Activated CD4-positive, alpha-beta T cell treated with anti-CD3 and anti-CD28 coated beads, Interleukin-2, Interleukin-4, amounts not matched to agents 100 ng/mL and 50 ng/mL, durations not matched to agents 16 hours and 8 hours (primary cell): ENCODE measurements around the gene RGS6.

Source experiments
- DNase-seq: peaks from one replicate; pipeline ENCODE4 v3.0.0-alpha.2; 2020; ENCODE audit warnings: low spot score

The RGS6 gene

DNA sequence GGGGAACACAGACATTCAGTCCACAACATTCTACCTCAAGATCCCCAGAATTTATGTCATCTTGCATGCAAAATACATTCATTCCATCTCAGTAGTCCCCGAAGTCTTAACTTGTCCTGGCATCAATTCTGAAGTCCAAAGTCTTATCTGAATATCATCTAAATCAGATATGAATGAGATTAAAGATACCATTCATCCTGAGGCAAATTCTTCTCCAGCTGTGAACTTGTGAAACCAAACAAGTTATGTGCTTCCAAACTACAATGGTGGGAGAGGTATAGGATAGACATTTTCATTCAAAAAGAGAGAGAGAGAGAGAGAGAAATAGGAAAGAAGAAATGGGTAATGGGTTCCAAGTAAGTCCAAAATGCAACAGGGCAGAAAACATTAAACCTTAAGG, 571.0 kb downstream of the RGS6 start:
- no peak for DNase-seq

DNA sequence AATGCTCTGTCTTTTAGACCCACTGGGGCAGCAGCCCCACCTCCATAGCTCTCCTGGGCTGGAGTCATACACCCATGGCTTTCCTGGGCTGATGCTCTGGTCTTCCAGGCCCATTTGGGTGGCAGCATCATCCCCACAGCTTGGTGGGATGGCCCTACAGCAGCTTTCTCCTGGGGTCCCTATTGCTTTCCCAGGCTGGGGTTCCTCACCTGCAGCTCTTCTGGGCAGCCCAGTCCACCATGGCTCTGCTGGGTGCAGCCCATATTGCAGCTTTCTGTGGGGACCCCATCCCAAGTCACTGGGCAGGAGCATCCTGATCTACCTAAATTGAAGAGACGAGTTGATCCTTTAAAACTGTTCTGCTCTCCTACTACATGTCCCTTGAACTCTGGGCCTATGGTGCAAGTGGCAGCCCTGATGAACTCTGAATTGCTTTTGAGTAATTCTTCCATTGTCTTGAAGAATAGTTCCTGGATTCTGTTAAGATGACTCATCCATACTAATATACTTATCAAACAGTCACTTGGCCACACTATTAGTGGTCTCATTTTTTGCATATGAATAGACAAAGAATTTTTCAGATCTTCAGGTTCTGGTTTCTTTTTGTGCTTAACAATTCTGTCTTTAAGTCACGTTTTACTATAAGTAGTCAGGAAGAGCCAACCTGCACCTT, 571.6 kb downstream of the RGS6 start:
- DNase-seq = no peak

DNA sequence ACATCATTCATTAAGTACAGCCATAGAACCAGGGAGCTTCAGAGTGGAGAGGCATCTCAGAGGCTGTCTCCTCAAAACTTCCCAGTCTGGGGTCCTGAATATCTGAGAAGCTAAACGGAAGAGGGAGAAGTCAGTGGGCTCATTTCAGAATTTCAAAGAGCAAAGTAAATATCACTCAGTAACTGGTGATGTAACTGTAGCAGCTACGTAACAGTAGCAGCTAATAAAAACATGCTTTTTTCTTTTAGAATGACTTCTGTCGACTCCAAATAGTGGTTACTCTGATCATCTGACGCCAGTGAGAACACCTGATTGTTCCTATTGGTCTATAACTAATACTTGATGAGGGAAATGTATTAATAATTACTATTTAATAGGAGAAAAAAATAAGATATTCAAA, 578.3 kb downstream of the RGS6 start:
- no peak for DNase-seq

DNA sequence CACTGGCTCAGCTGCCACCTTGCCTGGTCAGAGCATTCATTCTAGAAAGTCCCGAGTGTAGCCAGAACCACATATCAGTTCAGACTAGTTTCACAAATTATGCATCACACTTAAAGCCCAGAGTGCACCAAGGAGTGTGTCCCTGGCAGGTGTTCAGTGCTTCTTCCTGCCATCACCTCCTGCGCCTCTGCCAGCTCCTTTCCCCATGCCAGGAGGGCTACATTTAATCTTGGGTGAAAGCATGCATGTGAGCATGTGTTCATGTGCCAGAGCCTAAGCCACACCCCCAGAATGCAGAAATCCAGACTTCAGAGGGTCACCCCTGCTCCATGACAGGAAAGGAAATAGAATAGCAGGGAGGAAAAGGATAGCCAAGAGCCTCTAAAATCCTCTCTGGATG, 580.1 kb downstream of the RGS6 start:
- no peak for DNase-seq

DNA sequence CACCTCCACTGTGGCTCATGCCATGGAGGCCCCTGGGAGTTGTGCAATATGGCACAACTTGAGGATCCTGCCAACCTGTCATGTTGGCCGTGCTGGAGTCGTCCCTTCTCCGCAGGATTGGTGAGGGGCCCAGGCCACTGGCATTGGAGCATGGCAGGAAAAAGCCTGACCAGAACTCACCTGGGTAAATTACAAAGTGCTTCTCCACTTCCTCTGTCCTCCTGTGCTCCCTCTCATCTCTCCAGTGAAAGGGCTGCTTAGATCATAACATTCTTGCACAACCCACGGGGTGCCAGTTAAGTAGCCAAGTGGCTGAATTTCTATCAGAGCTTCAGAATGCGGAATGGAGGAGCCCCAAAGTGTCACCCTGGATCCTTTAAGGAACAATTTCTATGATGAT, 580.7 kb downstream of the RGS6 start:
- no peak for DNase-seq

DNA sequence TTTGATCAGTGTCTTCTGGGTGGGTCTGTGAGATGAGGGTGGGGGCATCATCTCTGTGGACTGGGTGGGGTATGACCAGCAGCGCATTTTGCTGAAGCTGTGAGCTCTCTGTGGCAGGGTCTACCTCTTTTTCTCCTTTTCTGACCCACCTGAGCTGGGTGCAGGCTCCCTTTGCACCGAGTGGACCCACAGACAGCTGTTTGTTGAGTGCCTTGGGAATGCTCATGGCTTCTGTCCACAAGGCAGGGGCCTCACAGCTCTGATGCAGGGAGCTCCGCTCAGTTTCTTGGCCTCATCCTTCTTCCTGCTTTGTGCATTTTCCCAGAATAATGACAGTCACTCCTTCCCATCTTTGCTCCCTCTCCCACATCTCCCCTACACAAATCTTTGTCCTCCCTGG, 581.1 kb downstream of the RGS6 start:
- no peak for DNase-seq

DNA sequence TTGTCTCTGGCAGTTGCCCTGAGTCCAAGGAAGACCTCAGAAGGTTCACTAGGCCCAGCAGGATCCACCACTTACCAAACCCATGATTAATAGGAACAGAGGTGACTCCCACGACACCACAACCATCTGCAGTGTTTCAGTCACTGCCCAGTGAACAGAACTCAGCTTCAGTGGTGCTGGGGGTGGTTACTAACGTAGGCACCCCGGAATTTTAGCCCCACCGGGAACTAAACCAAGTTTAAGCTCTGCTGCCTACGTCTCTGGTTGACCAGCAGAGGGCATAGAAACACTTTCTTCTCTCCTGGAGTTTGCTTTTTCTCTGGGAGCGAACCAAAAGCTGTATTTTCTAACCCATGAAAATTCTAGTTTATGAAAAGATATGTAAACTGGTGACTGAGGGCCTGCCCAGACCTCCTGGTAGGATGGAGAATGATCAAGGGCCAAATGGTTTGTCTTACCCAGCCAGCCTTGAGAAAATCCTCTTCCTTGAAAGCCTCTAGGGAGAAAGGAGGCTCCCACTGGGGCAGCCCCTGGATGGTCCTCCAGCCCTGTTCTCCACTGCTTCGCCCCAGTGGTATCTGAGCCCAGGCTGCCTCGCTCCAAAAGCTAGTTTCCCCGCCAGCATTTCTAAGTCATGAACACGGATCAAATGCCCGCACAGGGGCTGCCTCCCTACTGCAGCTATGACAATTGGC, 581.9 kb downstream of the RGS6 start:
- peak; percentile 50 for DNase-seq

DNA sequence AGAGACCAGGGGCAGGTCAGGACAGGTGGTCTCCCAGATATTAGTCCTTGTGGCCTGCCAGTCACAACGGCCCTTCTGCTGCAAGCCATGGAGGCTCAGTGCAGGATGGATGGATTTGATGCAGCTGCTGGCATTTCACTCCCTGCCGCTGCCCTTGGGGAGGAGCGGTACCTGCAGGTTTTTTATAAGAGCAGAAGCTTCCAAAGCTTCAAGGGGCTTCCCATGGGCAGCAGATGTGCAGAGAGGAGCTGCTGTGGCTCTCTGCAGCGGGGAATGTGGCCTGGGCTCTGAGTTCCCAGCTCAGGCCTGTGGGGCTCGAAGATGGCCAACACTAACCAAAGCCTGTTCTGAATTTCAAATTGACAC, 582.4 kb downstream of the RGS6 start:
- no peak for DNase-seq

DNA sequence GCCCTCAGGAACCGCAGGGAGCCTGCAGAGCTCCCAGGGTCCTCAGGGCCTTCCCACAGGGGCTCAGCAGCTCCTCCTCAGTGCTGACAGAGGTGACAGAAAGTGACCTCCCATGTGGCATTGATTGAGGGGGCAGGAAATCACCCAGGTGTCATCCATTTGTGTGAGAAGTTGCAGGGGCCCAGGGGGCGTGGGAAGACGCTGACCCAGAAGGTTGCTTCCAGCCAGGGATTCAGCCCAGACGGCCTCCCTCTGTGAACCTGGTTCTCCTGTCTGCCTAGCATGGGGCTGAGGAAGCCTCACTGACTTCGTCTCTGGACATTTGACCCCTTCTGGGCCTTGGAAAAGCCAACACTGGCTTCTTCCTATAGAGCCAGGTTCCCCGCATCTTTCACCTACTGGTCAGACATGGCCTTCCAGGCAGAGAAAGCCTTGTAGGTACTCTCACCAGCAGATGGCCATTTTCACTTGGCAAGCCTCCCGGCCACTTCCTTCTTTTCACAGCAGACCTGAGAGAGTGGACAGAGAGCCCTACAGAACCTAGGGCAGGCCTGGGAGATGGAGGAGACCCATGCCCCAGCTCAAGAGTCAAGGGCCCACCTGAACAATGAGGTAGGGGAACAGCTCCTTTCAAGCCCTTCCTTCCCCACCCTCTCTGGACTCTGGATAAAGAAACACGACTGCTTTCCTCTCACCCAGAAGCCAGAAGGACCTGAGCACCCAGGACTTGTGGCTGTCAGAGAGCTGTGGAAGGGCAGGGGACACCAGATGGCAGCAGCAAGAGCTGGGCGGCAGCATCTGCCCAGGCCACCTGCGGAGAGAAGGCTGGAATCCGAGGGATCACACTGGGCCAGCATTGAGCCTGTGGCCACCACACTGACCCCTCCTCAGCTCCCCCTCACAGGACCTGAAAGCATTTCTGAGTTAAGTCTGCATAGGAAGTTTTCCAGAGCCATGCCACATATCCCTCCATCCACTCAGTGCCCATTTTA, 583.8 kb downstream of the RGS6 start:
- DNase-seq = no peak

DNA sequence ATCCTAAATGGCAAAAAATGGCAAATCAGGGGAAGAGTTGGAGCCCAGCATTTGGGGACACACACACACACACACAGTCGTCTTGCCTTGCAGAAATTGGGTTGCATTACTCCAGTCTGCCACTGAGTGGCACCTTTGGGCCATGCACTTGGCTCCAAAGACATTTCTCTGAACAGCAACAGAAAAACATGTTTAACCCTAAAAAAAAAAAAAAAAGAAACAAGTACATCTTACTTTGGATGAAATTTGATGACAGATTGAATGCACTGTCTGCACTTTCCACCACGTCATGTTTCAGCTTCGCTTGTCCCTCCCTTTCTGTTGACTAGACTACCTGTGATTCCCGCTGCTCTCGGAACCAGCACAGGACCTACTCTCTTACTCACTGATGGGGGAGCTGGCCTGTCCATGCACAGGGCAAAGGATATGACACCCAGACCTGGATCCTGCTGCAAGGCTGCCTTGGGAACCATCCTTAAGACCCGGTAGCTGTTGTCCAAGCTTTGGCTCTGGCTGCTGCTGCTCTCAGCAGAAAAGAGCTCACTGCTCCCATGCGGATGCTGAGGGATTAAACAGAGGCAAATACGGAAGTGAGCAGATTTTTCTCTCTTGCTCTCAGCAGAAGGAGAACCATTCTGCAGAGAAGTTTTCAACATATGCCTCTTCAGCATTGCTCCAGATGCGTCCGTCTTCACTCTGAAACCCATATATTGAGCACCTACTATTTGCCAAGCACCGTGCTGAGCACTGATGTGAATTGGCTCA, 584.9 kb downstream of the RGS6 start:
- peak; percentile 81 for DNase-seq

DNA sequence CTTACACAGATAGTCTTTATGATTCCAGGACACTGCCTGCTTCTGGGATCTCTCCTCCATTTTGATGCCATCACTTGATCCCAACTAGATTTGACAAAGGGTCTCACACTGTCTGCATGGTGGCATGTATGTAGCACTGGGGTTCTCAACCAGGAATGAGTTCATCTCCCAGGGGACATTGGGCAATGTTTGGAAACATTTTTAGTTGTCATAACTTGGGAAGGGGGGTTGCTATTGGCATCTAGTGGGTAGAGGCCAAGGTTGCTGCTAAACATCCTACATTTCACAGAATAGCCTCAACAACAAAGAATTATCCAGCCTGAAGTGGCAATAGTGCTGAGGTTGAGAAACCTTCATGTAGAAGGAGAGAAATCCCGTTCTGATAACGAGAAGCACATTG, 585.5 kb downstream of the RGS6 start:
- DNase-seq = no peak

DNA sequence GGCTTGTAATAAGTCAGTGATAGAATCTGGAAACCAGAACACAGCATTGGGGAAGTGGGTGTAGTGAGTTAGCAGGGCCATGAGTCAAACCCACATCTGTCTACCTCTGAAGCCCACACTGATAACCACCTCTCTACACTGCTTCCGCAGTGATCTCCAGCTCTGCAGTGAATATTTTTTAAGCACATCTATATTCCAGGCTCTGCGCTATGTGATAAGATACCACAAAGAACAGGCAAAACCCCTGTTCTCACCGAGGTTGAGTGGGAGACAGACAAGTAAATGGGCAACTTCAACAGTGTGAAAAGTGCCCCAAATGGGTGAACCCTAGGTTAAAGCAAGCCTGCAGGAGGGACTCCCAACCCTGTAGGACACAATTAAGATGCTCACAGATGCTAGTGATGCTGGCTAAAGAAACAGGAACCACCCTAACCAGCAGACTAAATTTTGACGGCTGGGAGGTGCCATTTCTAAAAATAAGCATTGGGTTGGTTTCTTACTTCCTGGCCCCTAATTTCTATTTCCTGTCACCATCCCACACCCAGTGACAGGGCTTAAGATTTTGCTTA, 586.7 kb downstream of the RGS6 start:
- DNase-seq = peak; percentile 79

DNA sequence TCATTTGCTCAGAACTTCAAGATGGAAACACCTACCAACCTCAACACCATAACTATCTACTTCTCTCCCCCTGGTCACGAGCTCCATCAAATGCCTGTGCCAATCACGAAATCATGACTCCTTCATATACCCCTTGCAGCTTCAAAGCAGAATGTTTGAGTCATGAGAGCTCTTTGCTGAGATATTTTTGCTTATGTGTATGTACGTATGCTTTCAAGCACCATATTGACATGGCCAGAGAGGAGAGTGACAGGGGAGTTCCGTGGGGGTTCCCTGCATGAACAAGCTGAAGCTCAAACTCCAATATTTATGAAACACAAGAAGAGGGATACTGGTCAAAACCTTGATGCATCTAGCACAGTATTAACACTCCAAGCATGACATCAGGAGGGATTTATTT, 587.3 kb downstream of the RGS6 start:
- peak; percentile 33 for DNase-seq

DNA sequence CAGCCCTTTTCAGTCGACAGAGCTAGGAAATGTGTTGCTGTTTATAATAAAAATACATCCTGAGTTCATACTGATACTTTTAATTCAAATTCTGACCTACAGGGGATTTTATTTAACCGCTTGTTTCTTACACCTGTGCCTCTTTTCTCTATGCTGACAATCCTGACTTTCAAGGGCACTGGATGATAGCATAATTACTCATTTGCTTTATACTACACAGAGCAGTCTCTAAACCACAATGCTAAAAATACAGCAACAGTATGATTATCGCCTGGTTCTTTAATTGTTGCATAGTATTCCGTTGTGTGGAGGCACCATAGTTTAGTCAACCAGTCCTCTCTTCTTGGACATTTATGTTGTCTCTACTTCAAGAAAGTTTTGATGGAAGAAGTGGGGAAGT, 588.8 kb downstream of the RGS6 start:
- peak; percentile 39 for DNase-seq

DNA sequence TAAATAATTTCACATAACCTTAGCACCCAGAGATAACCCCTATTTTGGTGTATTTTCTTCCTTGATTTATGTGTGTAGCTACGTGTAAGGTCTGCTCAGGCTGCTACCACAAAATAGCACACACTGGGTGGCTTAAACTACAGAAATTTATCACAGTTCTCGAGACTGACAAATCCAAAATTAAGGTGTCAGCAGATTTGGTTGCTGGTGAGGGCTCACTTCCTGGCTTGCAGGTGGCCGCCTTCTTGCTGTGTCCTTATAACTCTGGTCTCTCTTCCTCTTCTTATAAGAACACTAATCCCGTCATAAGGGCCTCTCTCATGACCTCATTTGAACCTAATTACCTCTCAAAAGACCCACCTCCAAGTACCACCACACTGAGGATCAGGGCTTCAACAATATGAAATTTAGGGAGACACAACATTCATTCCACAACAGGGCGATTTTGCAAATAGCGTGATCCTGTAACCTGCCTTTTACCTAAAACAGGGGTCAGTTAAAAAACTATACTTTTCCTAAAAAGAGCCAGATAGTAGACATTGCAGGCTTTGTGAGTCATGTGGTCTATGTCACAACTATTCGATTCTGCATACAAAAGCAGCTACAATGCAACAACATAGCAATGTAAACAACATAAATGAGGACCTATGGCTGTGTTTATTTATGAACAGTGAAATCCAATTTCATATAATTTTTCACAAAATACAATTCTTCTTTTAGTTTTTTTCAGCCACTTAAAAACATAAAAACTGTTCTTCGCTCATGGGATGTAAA, 589.9 kb downstream of the RGS6 start:
- peak; percentile 19 for DNase-seq

DNA sequence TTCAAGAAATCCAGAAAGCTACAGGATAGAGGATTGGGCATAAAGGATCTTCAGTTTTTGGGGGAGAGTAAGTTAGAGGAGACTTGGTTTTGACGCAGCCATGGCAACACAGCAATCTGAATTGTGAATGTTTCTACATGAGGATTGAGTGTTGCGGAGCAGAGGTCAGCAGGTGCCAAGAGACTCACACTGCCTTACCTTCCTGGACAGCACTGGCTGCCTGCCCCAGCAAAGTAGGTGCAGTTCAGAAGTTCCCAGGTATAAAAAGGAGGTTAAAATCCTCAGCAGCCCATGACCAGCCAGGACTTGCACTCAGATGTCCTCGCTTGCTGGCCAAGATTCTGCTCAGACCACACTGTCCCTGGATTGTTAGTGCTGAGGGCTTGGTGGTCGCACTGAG, 590.6 kb downstream of the RGS6 start:
- DNase-seq = no peak

DNA sequence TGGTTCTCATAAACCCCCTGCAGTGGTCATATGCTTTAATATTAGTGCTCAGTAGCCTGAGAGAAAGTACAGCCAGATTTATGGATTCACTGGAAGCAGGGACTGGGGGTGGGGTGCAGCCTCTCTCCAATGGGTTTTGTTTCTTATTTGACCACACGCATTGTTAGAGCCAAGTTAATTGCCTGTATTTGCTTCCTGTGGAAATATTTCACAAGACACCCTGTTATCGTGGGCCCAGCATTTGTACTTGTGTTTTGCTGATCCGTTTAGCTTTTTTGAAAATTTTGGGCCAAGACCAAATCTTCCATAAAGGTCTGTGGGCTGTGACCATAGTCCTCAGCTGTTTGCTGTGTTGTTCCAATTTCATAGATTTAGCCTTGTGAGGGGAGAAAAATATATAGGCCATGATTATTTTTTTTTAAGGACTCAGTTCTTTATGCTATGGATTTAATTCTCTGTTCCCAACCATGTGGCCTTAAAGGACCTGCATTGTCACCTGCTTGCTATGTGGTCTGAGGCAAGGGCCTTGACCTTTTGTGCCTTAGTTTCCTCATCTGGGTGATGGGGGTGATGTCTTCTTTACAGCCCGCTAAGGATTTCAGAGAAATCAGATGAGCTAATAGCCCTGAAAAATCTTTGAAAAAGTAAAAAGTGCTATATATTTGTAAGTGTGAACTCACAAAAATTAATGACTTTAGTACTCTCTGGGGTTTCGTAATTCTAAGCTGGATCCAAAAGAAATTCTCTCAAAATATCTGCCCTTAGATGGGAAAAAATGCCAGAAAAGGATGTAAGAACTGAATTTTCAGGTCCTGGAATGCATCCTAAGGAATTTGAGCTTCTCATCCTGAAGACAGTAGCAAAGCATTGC, 591.4 kb downstream of the RGS6 start:
- DNase-seq = no peak

DNA sequence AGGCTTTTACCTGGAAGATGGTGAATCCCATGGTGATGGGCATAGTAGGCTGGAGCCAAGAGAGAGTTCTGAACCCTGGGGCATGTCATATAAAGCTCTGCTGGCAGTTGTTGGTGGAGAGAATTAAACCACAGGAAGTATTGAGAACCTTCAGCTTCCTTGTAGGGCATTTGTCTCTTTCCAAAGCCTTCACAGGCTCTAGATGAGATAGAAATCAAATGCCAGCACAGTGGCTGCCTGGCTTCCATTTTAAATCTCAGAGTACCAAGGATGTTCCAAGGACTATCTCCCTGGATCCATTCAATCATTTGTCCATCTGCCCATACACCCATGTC, 592.0 kb downstream of the RGS6 start:
- DNase-seq = no peak

DNA sequence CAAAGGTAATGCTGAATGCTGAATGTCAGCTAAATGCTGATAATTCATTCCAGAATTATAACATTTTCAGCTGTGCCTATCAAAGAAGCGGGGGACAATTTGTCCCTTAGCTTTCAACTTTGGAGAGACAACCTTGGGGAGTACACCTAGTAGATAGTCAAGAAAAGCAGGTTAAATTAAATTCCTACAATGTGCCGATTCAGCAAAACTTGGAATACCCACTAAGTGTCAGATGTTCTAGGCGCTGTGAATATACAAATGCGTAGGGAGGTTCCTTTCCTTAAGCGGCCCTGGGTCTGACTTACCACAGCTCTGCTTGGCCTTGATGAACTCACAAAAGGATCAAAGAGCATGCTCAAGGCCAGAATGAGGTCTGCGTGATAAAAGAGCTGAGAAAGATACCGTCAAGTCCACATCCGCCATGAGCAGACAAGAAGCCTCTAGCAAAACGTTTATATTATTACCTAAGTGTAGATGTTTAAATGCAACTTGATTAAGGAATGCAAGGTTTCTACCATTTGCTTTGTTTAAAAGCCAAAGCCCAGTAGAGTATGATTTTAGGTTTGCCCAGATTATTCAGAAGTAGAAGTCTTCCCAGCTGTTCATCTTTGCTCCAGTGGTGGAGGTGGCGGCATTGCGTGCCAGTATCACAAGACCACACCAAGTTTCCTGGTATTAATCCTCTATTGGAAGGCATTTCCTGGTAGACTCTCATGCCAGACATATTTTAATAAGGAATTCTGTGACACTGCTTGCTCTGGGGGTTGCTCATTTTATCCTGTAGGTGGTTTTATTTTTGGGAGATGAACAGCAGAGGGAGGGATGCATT, 593.1 kb downstream of the RGS6 start:
- no peak for DNase-seq
